ENCODE results near the gene FAM170B.

Gene FAM170B

DNA sequence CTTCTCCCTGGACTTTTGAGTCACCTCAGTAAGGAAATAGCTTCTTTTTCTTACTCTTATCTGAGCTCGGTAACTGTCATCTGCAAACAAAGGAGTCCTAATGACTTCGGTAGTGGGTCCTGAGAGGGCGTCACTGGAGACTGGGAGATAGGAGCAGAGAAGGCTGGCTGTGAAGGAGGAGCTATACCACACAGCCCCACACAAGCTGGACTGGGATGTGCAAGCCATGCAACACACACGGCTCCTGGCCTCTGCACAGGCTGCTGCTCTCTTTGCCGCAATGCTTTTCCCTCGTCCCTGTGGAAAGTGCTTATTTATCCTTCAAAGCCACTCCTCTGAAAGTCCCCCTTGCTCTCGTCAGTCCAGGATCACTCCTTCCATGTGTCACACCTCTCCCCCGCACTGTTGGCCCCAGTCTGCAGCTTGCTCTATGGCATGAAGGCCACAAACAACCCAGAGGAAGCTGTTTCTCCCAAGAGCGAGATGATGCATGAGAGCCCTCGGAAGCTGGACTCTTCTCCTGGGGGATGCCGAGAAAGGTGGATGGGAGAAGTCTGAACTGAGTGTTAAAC is 39.5 kb upstream of the FAM170B start:
- TF ChIP-seq ZNF274 (IDR thresholded peaks at IDR 0.05; ENCODE audit: low read depth, low read length) = no peak
- H3K4me3 ChIP-seq (ENCODE audit: low read length) = no peak overlapping the region

DNA sequence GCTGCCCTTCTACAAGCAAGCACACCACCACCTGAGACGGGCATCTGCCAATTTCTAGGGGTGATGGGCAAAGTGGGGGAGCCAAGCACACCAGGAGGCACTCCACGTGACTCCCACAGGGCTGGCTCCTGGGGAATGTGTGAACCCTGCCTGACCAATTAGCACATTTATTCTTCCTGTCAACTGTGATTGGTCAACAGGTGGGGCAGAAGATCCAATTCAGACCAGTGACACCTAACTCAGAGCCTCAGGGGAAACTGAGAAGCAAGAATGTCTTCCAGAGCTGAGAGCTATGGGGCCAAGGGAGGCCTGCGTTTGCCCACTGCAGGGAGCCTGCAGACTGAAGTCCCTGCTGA is 38.9 kb upstream of the FAM170B start:
- TF ChIP-seq ZNF274 (IDR thresholded peaks at IDR 0.05; ENCODE audit: low read depth, low read length) = no peak
- H3K4me3 ChIP-seq (ENCODE audit: low read length) = no peak overlapping the region

DNA sequence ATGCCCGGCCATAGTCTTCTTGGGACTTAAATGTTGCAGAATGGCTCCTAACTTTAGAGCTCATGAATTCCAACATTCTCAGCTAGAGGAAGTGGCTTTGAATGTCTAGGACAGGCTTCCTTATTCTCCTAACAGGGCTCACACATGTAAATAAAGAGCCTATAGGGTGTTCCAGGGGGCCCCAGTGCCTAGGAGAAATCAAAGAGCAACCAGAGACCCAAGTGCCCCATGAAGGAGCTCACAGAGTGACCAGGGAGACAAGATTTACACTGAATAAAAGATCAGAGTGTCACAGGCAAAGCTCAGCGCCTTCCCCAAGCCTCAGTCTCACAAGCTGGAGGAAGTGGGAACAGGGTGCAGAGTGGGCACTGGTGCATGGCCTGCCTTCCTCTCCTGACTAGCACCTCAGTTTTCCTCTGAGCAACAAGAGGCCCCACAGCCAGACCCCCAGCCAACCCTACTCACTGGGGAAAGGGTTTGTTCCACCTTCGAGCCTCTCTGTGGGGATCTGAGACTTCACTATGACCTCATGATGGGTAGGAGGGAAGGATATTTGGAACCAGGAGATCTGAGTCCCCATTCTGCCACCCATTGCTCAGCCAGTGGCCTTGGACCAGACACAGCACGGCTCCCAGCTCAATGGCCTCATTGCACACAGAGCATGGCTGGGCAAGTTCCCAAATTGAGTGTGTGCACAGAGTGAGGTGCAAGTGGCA is 38.4 kb upstream of the FAM170B start:
- TF ChIP-seq ZNF274 (IDR thresholded peaks at IDR 0.05; ENCODE audit: low read depth, low read length) = no peak

GRCh38 chr10:49171326-49172060 is 37.7 kb upstream of the FAM170B start:
- H3K4me3 ChIP-seq (ENCODE audit: low read length) = no peak overlapping the region
- TF ChIP-seq ZNF274 (IDR thresholded peaks at IDR 0.05; ENCODE audit: low read depth, low read length) = no peak

More for the DNA sequence above, 38.4 kb upstream of the FAM170B start:
- no peak overlapping the region for H3K4me3 ChIP-seq (ENCODE audit: low read length)

GRCh38 chr10:49170632-49171325 is 37.0 kb upstream of the FAM170B start:
- H3K4me3 ChIP-seq (ENCODE audit: low read length) = no peak overlapping the region
- TF ChIP-seq ZNF274 (IDR thresholded peaks at IDR 0.05; ENCODE audit: low read depth, low read length) = no peak

DNA sequence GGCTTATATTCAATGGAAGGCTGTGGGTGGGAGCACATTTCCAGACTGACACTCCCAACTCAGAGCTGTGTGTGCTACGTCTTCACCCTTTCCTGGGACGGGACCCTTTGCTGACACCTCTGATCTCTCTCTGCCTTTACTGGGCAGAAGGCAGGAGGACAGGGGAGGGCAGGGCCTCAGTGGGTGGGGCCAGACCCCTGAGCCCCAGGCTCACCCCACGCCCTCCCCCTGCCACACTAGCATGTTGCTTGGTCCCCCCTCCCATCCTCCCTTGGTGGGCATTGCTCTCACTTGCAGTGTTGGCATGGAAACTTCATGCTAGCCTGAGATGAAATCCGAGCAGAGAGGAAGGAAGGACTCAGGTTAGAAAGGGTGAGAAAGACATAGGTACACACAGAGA is 36.0 kb upstream of the FAM170B start:
- no peak overlapping the region for H3K4me3 ChIP-seq (ENCODE audit: low read length)
- no peak for TF ChIP-seq ZNF274 (IDR thresholded peaks at IDR 0.05; ENCODE audit: low read depth, low read length)

DNA sequence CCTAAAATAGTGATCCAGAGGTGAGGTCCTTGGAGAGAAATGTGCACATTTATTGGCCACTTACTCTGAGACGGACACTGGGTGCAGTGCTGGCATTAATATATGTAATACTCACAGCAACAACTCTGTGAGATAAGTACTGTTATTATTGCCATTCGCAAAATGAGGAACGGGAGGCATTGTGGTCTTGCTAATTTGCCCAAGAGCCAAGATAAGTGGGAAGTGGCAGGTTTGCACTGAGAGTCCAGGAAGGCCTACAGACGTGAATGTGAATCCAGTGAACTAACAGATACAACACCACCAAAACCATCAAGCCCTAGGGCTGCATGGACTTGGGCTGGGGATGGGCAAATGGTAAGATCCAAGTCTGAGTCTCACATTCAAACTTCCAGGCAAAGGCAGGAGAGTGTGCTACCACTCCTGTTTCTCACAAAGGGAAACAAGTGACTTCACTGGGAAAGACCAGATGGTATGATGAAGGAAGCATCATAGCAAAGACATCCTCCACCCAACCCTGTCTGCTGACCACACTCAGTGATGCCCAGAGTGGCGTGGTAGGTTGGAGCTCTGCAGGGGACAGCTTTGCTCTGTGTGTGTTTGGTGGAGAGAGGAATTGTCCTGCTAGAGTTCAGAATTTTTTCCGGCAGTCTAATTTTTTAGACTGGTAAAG is 35.1 kb upstream of the FAM170B start:
- TF ChIP-seq ZNF274 (IDR thresholded peaks at IDR 0.05; ENCODE audit: low read depth, low read length) = no peak
- no peak overlapping the region for H3K4me3 ChIP-seq (ENCODE audit: low read length)

DNA sequence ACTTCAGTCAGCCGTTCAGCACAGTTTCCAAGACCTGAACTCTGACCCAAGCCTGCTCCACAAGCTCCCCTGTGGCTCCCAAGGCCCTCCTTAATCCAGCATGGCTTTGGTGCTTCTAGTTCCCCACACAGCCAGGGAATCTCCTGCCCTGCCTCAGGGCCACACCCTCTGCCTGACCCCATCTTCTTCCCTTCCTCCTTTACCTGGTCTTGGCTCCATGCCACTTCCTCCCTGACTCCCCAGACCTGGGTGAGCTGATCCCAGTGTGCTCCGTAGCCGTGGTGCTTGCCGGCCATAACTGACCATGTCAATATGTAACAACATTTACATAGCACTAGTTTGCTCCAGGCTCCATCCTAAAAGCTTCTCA is 34.3 kb upstream of the FAM170B start:
- no peak for TF ChIP-seq ZNF274 (IDR thresholded peaks at IDR 0.05; ENCODE audit: low read depth, low read length)
- no peak overlapping the region for H3K4me3 ChIP-seq (ENCODE audit: low read length)

- no peak overlapping the region for H3K4me3 ChIP-seq (ENCODE audit: low read length)
- no peak for TF ChIP-seq ZNF274 (IDR thresholded peaks at IDR 0.05; ENCODE audit: low read depth, low read length)
These were observed 33.8 kb upstream of the FAM170B start for GRCh38 chr10:49167425-49168170.

DNA sequence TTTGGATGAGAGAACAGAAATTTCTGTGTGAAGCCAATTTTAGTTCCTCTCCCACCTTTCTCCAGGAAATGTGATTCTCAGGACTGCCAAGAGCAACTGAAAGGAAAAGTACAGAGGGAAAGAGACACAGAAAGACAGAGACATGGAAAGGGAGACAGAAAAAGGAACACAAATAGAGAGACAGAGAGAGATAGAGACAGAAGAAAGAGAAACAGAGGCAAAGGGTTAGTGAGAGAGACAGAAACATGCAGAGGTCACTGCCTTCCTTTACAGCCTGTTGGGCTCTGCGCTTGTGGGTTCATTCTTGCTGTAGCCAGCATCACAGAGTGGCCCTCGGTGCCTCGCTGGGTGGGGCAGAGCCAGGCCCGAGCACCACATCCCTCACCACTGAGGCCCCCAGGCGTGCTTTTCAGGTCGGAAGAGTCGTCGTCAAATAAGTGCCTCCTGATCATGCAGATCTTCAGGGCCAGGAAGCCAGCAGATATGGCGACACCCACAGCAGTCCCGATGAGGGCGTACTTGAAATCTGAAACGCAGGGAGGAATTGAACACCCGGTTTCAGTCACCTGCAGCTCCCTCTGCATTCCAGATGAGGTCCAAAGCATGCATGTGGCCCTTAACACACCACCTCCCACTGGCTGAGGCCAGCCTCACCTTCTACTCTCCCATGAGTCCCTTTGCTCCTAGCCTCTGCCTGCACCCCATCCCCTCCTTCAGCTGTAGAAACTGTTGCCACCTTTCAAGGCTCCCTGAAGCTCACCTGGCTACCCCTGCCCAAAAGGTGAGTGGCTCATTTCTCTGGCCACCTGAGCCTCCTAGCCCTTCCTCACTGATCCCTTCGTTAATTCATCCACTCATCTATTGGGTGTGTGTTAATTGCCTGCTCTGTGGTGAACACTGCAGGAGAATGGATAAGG is 32.9 kb upstream of the FAM170B start:
- no peak for TF ChIP-seq ZNF274 (IDR thresholded peaks at IDR 0.05; ENCODE audit: low read depth, low read length)
- no peak overlapping the region for H3K4me3 ChIP-seq (ENCODE audit: low read length)

DNA sequence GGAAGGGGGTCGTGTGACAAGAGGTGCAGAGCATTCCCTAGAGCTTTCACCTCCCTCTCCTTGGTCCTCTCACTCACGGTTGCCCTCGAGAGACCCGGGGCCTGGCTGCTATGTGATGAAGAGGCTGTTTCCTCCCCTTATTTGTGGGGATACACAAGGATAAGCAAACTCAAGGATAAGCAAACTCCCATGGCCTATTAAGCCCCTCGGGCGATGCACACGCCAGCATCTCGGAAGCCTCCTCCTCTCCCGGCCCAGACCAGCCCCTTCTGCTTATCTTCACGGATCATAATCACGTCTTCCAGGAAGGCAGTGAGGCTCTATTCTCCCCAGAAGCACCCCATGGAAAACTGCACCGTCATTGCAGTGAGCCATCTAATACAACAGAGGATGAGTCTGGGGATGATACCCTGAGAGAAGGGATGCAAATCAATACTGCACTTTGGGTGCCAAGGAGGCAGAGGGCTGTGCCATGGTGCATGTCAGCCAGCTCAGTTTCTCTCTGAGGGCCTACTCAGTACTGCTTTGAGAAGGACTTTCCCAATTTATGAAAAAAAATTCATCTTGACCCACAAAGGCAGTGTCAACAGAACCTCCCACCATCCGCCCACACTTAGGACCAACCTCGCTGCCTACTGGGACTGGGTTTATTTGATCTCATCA is 32.1 kb upstream of the FAM170B start:
- no peak for TF ChIP-seq ZNF274 (IDR thresholded peaks at IDR 0.05; ENCODE audit: low read depth, low read length)

GRCh38 chr10:49165259-49165658 is 31.4 kb upstream of the FAM170B start:
- H3K4me3 ChIP-seq (ENCODE audit: low read length) = no peak overlapping the region
- no peak for TF ChIP-seq ZNF274 (IDR thresholded peaks at IDR 0.05; ENCODE audit: low read depth, low read length)

More for the DNA sequence above, 32.1 kb upstream of the FAM170B start:
- no peak overlapping the region for H3K4me3 ChIP-seq (ENCODE audit: low read length)
